ENCODE data around the gene C5orf24.

- TF ChIP-seq CTCF (IDR thresholded peaks at IDR 0.05) (no peak), POLR2A (IDR thresholded peaks at IDR 0.05) (no peak)
These were observed 41.9 kb upstream of the C5orf24 start for GRCh38 chr5:134803821-134804220.

All from Peyer's patch (tissue), 4 donors.